Measurements from ENCODE around the gene KLF11.

The KLF11 gene

DNA sequence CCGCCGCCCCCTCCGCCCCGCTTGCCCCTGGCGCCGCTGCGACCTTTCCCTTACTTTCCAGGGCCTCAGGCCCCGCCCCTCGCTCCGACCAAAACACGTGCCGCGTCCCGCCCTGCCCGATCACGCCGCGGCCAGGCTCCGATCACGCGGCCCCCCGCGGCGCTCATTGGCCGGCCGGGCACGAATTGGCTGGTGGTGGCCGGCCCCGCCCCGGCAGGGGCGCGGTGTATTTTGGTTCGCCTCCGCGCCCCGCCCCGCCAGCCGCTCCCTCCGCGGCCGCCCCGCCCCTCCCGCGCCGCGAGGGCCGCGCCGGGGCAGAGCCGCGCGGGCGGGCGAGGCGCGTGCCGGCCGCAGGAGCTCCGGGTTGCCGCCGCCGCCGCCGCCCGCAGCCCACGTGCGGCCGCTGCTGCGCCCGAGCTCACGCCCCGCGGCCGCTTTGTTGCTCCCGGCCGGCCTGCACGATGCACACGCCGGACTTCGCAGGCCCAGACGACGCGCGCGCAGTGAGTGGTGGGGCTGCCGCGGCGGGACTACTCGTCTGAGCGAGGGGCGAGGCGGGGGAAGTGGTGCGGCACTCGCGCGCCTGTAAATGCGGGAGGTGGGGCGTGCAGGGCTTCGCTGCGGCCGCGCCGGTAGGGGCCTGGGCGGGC, at the start of gene KLF11:
Gene KLF11 (plus strand): TSS at position 295 of the 650 bp plus-strand sequence. CDS start 167 bp downstream, at position 462.
- peak; percentile 92 for DNase-seq

GRCh38 chr2:9994462-9994861, 48.9 kb upstream of the KLF11 start:
- DNase-seq = no peak

GRCh38 chr2:9995059-9995458, 48.3 kb upstream of the KLF11 start:
- no peak for DNase-seq

DNA sequence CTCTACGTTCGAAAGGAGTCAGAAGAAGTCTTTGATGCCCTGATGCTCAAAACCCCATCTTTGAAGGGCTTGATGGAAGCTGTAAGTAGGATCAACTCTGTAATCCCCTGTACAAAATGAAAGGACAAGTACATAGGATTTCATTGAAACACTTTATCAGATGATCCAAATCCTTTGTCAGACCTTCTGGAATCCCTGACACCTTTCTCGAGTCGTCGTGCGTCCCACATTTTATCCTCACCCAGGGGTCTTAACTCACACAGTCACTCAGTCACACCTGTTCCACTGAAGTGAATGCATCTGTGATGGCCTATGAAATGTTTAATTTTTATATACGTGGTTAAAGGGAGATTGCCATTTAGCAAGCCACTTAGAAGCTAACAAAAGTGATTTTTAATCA, 47.0 kb upstream of the KLF11 start:
- DNase-seq = no peak

GRCh38 chr2:9997936-9998335, 45.4 kb upstream of the KLF11 start:
- no peak for DNase-seq

DNA sequence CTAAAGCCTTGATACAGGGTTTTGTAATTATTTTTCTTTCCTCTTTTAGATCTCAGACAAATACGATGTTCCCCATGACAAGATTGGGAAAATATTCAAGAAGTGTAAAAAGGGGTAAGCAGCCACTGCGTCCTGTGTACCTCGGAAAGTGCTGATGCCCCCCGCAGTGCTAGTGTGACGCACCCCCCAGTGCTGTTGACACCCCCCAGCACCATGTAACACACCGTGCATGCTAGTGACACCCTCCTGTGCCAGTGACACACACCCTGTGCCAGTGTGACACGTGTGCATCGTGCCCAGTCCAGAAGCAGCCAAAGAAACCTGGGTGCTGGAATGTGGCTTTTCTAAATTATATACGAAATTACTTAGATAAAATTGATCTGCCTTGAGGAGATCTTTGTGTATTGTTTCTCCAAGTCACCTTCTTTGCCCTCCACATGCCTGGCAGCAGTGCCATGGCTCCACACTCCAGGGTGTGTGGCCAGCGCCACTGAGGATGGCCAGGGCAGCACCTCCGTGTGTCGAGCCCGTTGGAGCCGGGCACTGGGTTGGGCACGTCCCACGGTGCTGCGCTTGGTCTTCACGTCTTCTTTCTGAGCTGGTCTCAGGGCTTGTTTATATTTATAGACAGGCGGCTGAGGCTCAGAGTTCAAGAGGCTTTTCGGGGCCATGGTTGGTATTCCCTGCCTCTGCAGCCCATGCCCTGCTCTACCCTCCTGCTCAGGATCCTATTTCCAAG, 44.3 kb upstream of the KLF11 start:
- DNase-seq = no peak

GRCh38 chr2:9999693-10000092, 43.7 kb upstream of the KLF11 start:
- no peak for DNase-seq

DNA sequence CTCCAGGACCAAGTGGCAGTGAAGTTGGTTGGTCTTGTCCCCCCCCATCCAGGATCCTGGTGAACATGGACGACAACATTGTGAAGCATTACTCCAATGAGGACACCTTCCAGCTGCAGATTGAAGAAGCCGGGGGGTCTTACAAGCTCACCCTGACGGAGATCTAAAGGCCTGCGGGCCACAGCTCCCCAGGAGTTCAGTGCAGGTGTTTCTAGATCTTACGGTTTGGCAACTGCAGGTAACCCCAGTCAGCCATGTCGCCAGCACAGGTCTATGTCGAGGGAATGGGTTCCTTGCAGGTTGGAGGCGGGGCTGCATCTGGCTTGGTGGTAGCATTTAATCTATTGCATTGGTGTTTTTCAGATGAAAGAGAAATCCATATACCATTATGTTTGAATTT, 42.8 kb upstream of the KLF11 start:
- no peak for DNase-seq

GRCh38 chr2:10001586-10001985, 41.8 kb upstream of the KLF11 start:
- DNase-seq = no peak

DNA sequence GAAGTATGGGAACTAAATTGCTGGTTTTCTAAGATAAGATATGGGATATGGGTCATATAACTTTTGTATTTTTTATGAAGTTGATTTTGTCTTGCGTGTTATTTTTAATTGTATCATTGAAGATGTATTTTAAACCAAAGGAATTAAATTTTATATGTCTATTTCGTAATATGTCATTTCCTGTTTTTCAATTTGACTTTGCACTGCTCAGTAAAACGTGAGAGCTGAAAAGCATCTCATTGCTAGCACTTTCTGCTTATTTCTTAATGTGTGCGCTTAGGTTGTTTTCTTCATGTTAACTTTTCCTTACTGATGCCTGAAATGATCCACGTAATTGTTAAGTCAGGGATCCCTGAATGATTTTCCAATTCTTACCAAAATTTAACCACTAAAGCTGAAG, 41.2 kb upstream of the KLF11 start:
- DNase-seq = no peak

DNA sequence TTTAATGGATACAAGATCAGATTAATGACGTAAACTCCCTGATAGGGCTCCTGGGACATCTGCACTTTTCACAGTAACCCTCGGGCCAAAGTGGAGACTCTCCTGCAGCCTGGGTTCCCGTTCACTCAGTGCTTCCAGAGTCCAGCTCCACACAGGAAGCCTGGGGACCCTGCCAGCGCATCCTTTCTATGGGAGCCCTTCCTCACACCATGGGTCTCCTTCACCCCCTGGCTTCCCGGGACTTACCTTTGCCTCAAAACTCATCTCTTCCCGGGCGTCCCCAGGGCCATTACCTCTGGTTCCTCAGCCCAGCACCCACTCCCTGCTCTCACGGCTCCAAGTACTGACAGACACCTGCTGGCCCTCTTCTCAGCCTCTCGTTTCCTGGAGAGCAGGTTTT, 40.7 kb upstream of the KLF11 start:
- no peak for DNase-seq

DNA sequence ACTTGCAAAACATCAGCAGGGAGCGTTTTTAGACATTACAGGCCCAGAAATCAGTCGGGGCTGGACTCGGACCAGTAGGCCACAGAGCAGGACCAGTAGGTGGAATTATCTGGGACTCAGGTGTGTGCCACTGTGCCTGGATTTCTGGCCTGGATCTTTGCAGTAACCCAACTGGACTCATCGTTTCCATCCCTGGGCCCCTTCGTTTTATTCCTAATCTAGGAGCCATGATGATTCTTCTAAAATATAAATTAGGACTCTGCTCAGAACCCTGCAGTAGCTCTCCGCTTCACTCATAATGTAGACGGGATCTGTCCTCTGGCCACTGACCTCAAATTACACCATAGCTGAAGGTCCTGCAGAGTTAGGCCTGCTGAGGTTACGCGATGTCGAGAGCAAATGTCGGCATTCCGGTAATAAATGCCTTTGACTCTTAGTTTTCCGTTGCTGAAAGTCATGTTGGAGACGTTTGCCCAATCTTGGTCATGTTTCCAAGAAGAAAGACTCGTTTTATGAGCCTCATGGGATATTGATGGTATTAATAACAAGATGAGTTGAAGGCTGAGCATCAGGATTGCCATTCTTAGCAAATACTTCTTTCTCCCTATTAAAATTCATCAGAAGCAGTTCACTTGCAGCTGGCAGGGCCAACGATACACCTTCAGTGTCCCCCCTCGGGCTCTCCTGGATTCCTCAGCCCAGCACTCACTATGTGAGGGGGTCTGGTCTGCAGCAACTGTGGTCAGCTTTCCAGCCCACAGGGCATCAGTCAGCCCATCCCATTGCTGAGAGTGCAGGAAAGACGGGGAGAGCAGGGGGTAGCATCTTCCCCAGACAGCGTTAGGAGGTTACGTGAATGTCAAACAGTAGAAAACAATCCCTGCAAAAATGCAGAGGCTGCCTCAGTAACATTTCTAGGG, 39.9 kb upstream of the KLF11 start:
- DNase-seq = no peak

- DNase-seq = no peak
These were observed 38.9 kb upstream of the KLF11 start for GRCh38 chr2:10004401-10004800.

DNA sequence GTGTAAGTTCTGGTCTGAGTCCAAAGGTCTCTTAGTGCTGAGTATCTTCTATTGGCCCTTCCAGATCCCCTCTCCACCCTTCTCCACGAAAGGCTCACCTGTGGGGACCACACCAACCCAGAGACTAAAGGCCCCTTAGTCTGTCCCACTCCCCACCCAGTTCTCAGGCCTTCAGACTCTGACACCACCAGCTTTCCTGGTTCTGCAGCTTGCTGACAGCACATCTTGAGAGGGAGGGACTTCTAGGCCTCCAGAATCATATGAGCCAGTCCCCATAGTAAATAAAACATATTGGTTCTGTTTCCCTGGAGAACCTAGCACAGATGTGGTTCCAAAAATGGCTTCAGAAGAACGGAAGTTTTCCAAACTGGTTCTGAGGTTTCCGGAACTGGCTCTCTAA, 38.5 kb upstream of the KLF11 start:
- no peak for DNase-seq

DNA sequence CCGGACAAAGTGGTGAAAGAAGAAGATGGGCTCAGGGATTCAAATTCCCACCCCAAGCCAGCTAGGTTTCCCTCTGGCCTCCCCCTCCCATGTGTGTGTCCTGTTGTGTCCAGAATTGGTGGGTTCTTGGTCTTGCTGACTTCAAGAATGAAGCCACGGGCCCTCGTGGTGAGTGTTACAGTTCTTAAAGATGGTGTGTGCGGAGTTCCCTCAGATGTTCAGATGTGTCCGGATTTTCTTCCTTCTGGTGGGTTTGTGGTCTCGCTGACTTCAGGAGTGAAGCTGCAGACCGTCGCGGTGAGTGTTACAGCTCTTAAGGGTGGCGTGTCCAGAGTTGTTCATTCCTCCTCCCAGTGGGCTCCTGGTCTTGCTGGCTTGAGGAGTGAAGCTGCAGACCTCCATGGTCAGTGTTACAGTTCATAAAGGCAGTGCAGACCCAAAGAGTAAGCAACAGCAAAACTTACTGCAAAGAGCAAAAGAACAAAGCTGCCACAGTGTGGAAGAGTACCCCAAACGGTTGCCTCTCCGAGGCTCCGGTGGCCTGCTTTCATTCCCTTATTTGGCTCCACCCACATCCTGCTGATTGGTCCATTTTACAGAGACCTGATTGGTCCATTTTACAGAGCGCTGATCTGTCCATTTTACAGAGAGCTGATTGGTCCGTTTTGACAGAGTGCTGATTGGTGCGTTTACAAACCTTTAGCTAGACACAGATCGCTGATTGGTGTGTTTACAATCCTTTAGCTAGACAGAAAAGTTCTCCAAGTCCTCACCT, 37.7 kb upstream of the KLF11 start:
- DNase-seq = no peak

GRCh38 chr2:10006236-10007161, 36.9 kb upstream of the KLF11 start:
- no peak for DNase-seq

GRCh38 chr2:10007435-10007834, 35.9 kb upstream of the KLF11 start:
- DNase-seq = no peak

- peak; percentile 43 for DNase-seq
These were observed 35.2 kb upstream of the KLF11 start for GRCh38 chr2:10007921-10008808.

DNA sequence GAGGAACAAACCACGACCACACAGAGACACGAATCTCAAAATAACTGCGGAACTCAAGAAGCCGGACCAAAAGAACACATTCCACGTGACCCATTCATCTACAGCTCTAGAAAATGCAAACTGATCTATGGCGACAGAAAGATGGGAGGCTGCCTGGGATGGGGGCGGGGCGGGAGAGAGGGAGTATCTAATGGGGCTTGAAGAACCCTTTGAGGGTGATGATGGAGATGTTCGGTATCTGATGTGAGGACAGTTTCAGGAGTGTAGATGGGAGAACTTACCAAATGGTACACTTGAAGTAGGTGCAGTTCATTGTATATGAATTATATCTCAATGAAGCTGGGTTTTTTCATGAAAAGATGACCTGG, 34.6 kb upstream of the KLF11 start:
- no peak for DNase-seq

DNA sequence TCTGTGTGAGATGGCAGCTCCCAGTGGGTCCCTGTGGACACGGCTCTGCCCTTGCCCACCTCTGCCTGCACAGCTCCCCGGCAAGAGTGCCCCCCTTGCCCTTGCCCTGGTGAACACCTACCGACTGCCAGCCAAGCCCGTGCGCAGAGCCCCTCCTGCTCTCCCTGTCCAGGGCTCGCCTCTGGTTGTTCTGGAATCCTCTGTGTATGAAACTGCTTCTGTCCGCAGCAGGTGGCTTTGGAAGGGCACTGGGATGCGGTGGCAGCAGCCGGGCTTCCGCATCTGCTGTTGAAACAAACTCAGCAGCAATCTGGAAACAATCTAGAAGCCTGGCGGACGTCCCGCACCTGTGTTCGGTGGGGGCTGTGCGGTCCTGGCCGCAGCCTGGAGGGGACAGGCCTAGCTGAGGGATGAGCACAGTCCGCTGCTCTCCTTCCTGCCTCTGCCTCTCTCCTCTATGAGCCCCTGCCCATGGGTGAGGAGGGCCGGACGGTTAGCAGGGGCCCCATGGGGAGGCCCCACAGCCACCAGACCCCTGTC, 34.0 kb upstream of the KLF11 start:
- no peak for DNase-seq
